Skeletal muscle tissue (tissue), 4 donors: ENCODE results near the gene GCGR. TPM values are rescaled to one million over a fixed set of nuclear protein-coding genes. Genes with fewer than 3 reads are reported as not detected.
"Not testable (repeated sequence)": the region's sequence is repeated elsewhere in the genome, so short reads cannot be mapped to it uniquely, and the experiment has no call there.

Source experiments
- H3K27ac ChIP-seq: one replicate; pipeline ENCODE4 v1.7.0; 2013; ENCODE audit warnings: mild to moderate bottlenecking, low read depth, low read length, inconsistent platforms
- H3K27me3 ChIP-seq, 3 donors: one replicate each; pipeline ENCODE4 v1.7.0; 2013; ENCODE audit warnings: low read length in 3 of 3; ENCODE audit not compliant: control insufficient read depth in 3 of 3, insufficient read depth in 3 of 3
- H3K36me3 ChIP-seq, 3 donors: one replicate each; pipeline ENCODE4 v1.7.0; 2013; ENCODE audit warnings: low read length in 3 of 3; ENCODE audit not compliant: control insufficient read depth in 3 of 3, insufficient read depth in 3 of 3
- H3K4me1 ChIP-seq, 3 donors: one replicate each; pipeline ENCODE4 v1.7.0; 2013; ENCODE audit warnings: low read length in 3 of 3, mild to moderate bottlenecking in 3 of 3; ENCODE audit not compliant: control insufficient read depth in 3 of 3, insufficient read depth in 3 of 3
- H3K4me3 ChIP-seq, 3 donors: one replicate each; pipeline ENCODE4 v1.7.0; 2013; ENCODE audit warnings: low read length in 3 of 3
- H3K9ac ChIP-seq, 3 donors: one replicate each; pipeline ENCODE4 v1.7.0; 2013; ENCODE audit warnings: low read length in 3 of 3, mild to moderate bottlenecking in 3 of 3, moderate library complexity in 2 of 3, low read depth in 1 of 3
- H3K9me3 ChIP-seq, 3 donors: one replicate each; pipeline ENCODE4 v1.7.0; 2013; ENCODE audit warnings: low read length in 3 of 3; ENCODE audit not compliant: control insufficient read depth in 3 of 3
- total RNA-seq: library from RNA; depleted of rRNA; stranded (reverse); fragments of >200 nt; gene quantifications from one replicate; pipeline ENCODE4 v1.2.3, GENCODE V29; 2014
- donor health status: Osteomylitis.

GCGR gene
- total RNA-seq, 1 donor from 2014 or later, result not detected

- peak overlapping the region in 2 of 3 donors; percentile 72 to 90 for H3K9ac ChIP-seq
- H3K36me3 ChIP-seq, result peaks cover 15 to 24% (median 23%) of the 10 kb centered on the region in 3 donors
- H3K27me3 ChIP-seq, H3K9me3 ChIP-seq, H3K4me3 ChIP-seq: not testable (repeated sequence)
- H3K4me1 ChIP-seq, result peaks cover 39 to 72% (median 66%) of the 10 kb centered on the region in 3 donors
- H3K27ac ChIP-seq, result peak overlapping the region; percentile 94
These were observed 36.1 kb downstream of the GCGR start for GRCh38 chr17:81840059-81840458.

DNA sequence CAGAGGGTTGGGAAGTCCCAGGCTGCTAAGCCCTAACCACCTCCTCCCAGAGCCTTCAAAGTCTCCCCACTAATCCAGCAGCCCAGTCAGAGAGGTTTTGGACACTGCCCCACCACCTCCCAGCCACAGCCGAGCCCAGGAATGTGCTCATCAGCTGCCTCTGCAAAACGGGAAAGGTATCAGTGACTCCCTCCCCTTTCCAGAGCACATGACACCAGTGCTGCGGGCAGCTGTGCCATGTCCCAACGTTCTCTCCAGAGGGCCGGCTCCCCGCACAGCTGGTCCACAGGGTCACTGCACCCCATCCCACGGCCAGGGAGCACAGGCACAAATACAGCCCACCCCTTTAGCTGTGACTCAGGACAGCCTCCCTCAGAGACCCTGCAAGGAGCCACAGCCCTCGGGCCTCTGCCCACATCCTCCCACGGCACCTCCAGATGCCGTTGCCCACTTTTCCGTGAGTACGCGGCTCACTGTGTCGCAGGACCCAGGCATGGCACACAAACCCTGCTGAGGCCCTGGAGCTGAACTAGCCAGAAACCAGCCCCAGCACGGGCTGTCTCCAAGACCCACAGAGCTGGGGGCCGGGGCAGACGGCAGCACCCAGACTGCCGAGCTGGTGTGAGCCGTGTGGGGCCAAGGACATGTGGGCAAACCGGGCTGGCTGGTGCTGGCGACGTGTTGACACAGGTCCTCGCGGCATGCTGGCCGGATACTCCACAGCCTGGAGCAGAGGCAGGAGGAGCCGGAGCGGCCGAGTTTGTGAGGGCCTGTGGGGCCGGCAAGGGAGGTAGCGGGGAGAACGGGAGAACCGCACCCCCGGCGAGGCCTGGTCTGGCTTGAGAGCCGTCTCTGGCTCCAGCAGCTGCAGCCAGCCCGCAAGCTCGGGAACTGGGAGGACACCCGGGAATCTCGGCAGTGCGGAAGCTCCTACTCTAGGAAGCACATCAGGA is 37.2 kb downstream of the GCGR start:
- H3K27ac ChIP-seq, result peak overlapping the region; percentile 94
- peak overlapping the region; percentile 51 to 90 (median 72) for H3K9ac ChIP-seq
- H3K4me1 ChIP-seq, result peaks cover 35 to 63% (median 58%) of the 10 kb centered on the region in 3 donors
- peak overlapping the region; percentile 2 to 72 (median 51) for H3K4me3 ChIP-seq
- H3K27me3 ChIP-seq, result no peaks in the 10 kb centered on the region
- H3K9me3 ChIP-seq, result no peaks in the 10 kb centered on the region
- H3K36me3 ChIP-seq, result peaks cover 25 to 34% (median 34%) of the 10 kb centered on the region in 3 donors

- Histone ChIP-seq H3K36me3 (peaks cover 33 to 42% (median 41%) of the 10 kb centered on the region in 3 donors), H3K27ac (peak overlapping the region; percentile 94), H3K4me3 (peak overlapping the region in 2 of 3 donors; percentile 51 to 72), H3K9me3 (no peaks in the 10 kb centered on the region), H3K27me3 (no peaks in the 10 kb centered on the region), H3K4me1 (peaks cover 35 to 57% (median 56%) of the 10 kb centered on the region in 3 donors), H3K9ac (peak overlapping the region; percentile 48 to 90 (median 72))
These were observed 37.9 kb downstream of the GCGR start for GRCh38 chr17:81841866-81842265.

DNA sequence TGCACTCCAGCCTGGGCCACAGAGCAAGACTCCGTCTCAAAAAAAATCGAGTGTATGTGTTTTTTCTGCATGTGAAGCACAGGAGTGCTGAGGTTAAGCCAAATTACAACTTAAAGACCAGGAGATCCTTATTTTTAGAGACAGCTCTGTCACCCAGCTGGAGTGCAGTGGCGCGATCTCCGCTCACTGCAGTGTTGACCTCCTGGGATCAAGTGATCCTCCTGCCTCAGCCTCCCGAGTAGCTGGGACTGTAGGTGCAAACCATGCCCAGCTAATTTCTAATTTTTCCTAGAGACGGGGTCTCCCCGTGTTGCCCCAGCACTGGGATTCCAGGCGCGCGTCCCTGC is 38.4 kb downstream of the GCGR start:
- Histone ChIP-seq H3K9me3 (no peaks in the 10 kb centered on the region), H3K27me3 (no peaks in the 10 kb centered on the region), H3K4me3 (no peak overlapping the region), H3K4me1 (peaks cover 35 to 57% (median 56%) of the 10 kb centered on the region in 3 donors), H3K9ac (peak overlapping the region in 2 of 3 donors; percentile 4 to 90), H3K36me3 (peaks cover 38 to 46% (median 46%) of the 10 kb centered on the region in 3 donors), H3K27ac (peak overlapping the region; percentile 39)

- Histone ChIP-seq H3K27me3 (no peaks in the 10 kb centered on the region), H3K36me3 (peaks cover 40 to 48% (median 47%) of the 10 kb centered on the region in 3 donors), H3K4me1 (peaks cover 33 to 51% (median 51%) of the 10 kb centered on the region in 3 donors), H3K9ac (peak overlapping the region in 2 of 3 donors; percentile 28 to 90), H3K27ac (peak overlapping the region; percentile 39), H3K9me3 (no peaks in the 10 kb centered on the region), H3K4me3 (no peak overlapping the region)
These were observed 39.0 kb downstream of the GCGR start for GRCh38 chr17:81842725-81843504.

DNA sequence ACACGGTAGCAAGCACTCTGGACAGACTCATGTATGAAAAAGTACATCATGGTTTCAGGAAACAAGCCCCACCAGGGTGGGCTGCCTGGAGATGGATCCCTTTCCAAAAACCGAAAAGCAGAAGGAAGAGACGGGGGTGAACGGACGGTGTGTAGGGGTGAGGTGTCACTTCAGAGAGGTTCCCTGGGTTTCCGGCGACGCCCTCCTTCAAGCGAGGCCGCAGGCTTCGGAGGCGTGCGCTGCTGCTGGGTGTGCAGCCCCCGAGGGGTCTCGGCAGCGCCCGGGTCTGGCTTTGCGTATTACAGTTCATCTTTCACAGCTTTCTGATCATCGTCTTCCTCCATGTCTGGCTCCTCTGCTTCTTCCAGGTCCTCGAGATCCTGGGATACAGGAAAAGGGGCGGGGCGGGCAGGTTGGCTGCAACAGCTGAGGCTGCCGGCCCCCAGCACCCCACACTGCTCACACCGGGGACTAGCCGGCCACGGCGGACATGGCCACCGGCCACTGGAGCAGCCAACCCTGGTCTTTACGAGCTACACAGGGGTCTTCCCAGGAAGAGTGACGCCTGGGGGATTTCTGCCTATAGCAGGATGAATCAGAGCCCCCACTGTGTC is 39.9 kb downstream of the GCGR start:
- Histone ChIP-seq H3K36me3 (peaks cover 40 to 50% (median 48%) of the 10 kb centered on the region in 3 donors), H3K9me3 (no peaks in the 10 kb centered on the region), H3K4me1 (peaks cover 31 to 45% (median 44%) of the 10 kb centered on the region in 3 donors), H3K9ac (no peak overlapping the region), H3K27me3 (no peaks in the 10 kb centered on the region), H3K4me3 (no peak overlapping the region), H3K27ac (peak overlapping the region; percentile 39)

- no peaks in the 10 kb centered on the region for H3K27me3 ChIP-seq
- H3K36me3 ChIP-seq, result peaks cover 40 to 50% (median 48%) of the 10 kb centered on the region in 3 donors
- no peak overlapping the region for H3K9ac ChIP-seq
- no peak overlapping the region for H3K27ac ChIP-seq
- H3K4me3 ChIP-seq, result no peak overlapping the region
- H3K9me3 ChIP-seq, result no peaks in the 10 kb centered on the region
- H3K4me1 ChIP-seq, result peaks cover 25 to 40% (median 39%) of the 10 kb centered on the region in 3 donors
These were observed 40.4 kb downstream of the GCGR start for GRCh38 chr17:81844327-81844851.

DNA sequence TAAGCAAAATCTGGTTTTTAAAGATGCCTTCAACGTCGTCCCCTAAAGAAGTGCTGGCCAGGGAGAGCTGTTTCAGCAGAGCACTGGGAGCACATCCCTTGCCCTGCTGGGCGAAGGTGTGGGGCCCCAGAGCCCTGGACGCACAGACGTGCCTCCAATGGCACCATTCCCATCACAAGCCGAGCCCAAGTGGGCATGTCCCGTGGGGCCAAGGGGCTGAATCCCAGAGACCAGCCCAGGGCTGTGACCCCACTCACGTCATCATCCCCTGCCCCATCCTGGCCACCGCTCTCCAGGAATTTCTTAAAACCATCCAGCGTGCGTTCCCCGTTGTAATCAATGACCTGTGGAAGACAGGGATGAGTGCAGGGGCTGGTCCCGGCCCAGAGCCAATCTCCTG is 40.9 kb downstream of the GCGR start:
- Histone ChIP-seq H3K36me3 (peaks cover 40 to 50% (median 48%) of the 10 kb centered on the region in 3 donors), H3K27me3 (no peaks in the 10 kb centered on the region), H3K4me3 (no peak overlapping the region), H3K27ac (no peak overlapping the region), H3K9ac (no peak overlapping the region), H3K4me1 (peaks cover 24 to 36% (median 34%) of the 10 kb centered on the region in 3 donors), H3K9me3 (no peaks in the 10 kb centered on the region)

- Histone ChIP-seq H3K9me3 (no peaks in the 10 kb centered on the region), H3K9ac (no peak overlapping the region), H3K27me3 (no peaks in the 10 kb centered on the region), H3K4me1 (peaks cover 20 to 31% (median 30%) of the 10 kb centered on the region in 3 donors), H3K4me3 (no peak overlapping the region), H3K27ac (no peak overlapping the region), H3K36me3 (peaks cover 40 to 50% (median 48%) of the 10 kb centered on the region in 3 donors)
These were observed 41.4 kb downstream of the GCGR start for GRCh38 chr17:81845361-81845760.
